GM18517 (cell line): ENCODE data around the gene FAM240A.

Experiments used
- ATAC-seq: cut with Tn5 transposase; IDR thresholded peaks from one replicate; pipeline ENCODE4 v1.9.1; 2021; ENCODE audit warnings: mild to moderate bottlenecking, moderate library complexity; ENCODE audit not compliant: unreplicated experiment

FAM240A gene

GRCh38 chr3:46624975-46625490 is 12.7 kb downstream of the FAM240A start:
- ATAC-seq: no peak

GRCh38 chr3:46626039-46626438 is 13.7 kb downstream of the FAM240A start:
- ATAC-seq: no peak

GRCh38 chr3:46627078-46627477 is 14.8 kb downstream of the FAM240A start:
- no peak for ATAC-seq

- no peak for ATAC-seq
Observed at GRCh38 chr3:46628901-46629369, 16.6 kb downstream of the FAM240A start.

GRCh38 chr3:46629551-46630517 is 17.5 kb downstream of the FAM240A start:
- no peak for ATAC-seq

- no peak for ATAC-seq
Observed at GRCh38 chr3:46632792-46633191, 20.5 kb downstream of the FAM240A start.

GRCh38 chr3:46634856-46635255 is 22.5 kb downstream of the FAM240A start:
- no peak for ATAC-seq

- ATAC-seq: no peak
Observed at GRCh38 chr3:46639221-46639620, 26.9 kb downstream of the FAM240A start.

GRCh38 chr3:46640927-46641326 is 28.6 kb downstream of the FAM240A start:
- ATAC-seq: no peak

- ATAC-seq: no peak
Observed at GRCh38 chr3:46642971-46643370, 30.6 kb downstream of the FAM240A start.

- ATAC-seq: no peak
Observed at GRCh38 chr3:46643701-46644100, 31.4 kb downstream of the FAM240A start.

GRCh38 chr3:46646700-46647099 is 34.4 kb downstream of the FAM240A start:
- ATAC-seq: no peak

GRCh38 chr3:46648096-46648495 is 35.8 kb downstream of the FAM240A start:
- no peak for ATAC-seq

- no peak for ATAC-seq
Observed at GRCh38 chr3:46649436-46649835, 37.1 kb downstream of the FAM240A start.

GRCh38 chr3:46651084-46651483 is 38.8 kb downstream of the FAM240A start:
- no peak for ATAC-seq

GRCh38 chr3:46655271-46655670 is 42.9 kb downstream of the FAM240A start:
- no peak for ATAC-seq

- no peak for ATAC-seq
Observed at GRCh38 chr3:46656778-46657556, 44.6 kb downstream of the FAM240A start.

- no peak for ATAC-seq
Observed at GRCh38 chr3:46659285-46659684, 47.0 kb downstream of the FAM240A start.

- ATAC-seq: no peak
Observed at GRCh38 chr3:46660003-46660402, 47.7 kb downstream of the FAM240A start.

GRCh38 chr3:46660543-46661523 is 48.5 kb downstream of the FAM240A start:
- no peak for ATAC-seq
